Measurements from ENCODE around the gene LECT2. TPM values are rescaled to one million over a fixed set of nuclear protein-coding genes. Genes with fewer than 3 reads are reported as not detected.

Gene LECT2
- total and polyA plus RNA-seq, 2 experiments from 2014 or later = 0.45 TPM; not detected in 1

DNA sequence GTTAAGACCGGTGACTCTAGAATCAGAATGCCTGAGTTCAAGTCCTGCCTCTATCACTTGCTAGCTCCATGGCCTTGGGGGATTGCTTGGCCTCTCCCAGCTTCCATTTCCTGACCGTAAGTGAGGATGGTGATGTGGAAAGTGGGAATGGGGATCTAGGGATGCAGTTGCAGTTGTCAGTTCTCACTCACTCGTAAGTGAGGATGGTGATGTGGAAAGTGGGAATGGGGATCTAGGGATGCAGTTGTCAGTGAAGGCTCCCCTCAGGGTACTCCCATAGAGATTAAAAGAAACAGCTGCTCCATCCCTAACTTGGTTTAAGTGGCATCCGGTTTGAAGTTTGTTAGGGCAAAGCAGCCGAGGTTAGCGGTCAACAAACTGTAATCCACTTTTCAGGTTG is 56.1 kb downstream of the LECT2 start:
- Histone ChIP-seq H3K79me2 (replicated peaks; ENCODE audit: insufficient read depth) (no peaks in the 10 kb centered on the region), H3K4me3 (no peak overlapping the region), H3K27ac (ENCODE audit: low read depth) (no peak overlapping the region), H3K27me3 (ENCODE audit: insufficient read depth) (no peaks in the 10 kb centered on the region), H3K4me1 (ENCODE audit: insufficient read depth) (no peaks in the 10 kb centered on the region), H3K4me2 (no peak overlapping the region), H3K9me2 (ENCODE audit: insufficient read depth) (no peaks in the 10 kb centered on the region), H3F3A (replicated peaks; ENCODE audit: low read depth) (no peaks in the 10 kb centered on the region), H2AFZ (no peak overlapping the region), H4K20me1 (replicated peaks; ENCODE audit: insufficient read depth) (no peaks in the 10 kb centered on the region), H3K36me3 (ENCODE audit: insufficient read depth) (no peaks in the 10 kb centered on the region)
- Mint-ChIP-seq H3K36me3 (ENCODE audit: low read depth) (no peaks in the 10 kb centered on the region), H3K4me1 (no peaks in the 10 kb centered on the region), H3K9me3 (no peaks in the 10 kb centered on the region), H3K27me3 (ENCODE audit: insufficient read depth, low read depth, poor library complexity) (peaks cover 4% of the 10 kb centered on the region), H3K4me3 (no peak overlapping the region), H3K27ac (no peak overlapping the region)
- TF ChIP-seq REST (IDR thresholded peaks at IDR 0.05; ENCODE audit: unreplicated experiment) (no peak), ZNF331 (CRISPR knock-in tag; IDR thresholded peaks at IDR 0.05; ENCODE audit: low read depth) (no peak), NANOG (IDR thresholded peaks at IDR 0.05; ENCODE audit: borderline replicate concordance) (no peak), CREB1 (CRISPR knock-in tag; IDR thresholded peaks at IDR 0.05; ENCODE audit: low read depth) (no peak), STAT1 (IDR thresholded peaks at IDR 0.05; ENCODE audit: unreplicated experiment) (no peak), EZH2phosphoT487 (IDR thresholded peaks at IDR 0.05; ENCODE audit: unreplicated experiment) (no peak), EZH2 (IDR thresholded peaks at IDR 0.05; ENCODE audit: low read depth, unreplicated experiment) (no peak)
- TF ChIP-seq, protein P1, sequence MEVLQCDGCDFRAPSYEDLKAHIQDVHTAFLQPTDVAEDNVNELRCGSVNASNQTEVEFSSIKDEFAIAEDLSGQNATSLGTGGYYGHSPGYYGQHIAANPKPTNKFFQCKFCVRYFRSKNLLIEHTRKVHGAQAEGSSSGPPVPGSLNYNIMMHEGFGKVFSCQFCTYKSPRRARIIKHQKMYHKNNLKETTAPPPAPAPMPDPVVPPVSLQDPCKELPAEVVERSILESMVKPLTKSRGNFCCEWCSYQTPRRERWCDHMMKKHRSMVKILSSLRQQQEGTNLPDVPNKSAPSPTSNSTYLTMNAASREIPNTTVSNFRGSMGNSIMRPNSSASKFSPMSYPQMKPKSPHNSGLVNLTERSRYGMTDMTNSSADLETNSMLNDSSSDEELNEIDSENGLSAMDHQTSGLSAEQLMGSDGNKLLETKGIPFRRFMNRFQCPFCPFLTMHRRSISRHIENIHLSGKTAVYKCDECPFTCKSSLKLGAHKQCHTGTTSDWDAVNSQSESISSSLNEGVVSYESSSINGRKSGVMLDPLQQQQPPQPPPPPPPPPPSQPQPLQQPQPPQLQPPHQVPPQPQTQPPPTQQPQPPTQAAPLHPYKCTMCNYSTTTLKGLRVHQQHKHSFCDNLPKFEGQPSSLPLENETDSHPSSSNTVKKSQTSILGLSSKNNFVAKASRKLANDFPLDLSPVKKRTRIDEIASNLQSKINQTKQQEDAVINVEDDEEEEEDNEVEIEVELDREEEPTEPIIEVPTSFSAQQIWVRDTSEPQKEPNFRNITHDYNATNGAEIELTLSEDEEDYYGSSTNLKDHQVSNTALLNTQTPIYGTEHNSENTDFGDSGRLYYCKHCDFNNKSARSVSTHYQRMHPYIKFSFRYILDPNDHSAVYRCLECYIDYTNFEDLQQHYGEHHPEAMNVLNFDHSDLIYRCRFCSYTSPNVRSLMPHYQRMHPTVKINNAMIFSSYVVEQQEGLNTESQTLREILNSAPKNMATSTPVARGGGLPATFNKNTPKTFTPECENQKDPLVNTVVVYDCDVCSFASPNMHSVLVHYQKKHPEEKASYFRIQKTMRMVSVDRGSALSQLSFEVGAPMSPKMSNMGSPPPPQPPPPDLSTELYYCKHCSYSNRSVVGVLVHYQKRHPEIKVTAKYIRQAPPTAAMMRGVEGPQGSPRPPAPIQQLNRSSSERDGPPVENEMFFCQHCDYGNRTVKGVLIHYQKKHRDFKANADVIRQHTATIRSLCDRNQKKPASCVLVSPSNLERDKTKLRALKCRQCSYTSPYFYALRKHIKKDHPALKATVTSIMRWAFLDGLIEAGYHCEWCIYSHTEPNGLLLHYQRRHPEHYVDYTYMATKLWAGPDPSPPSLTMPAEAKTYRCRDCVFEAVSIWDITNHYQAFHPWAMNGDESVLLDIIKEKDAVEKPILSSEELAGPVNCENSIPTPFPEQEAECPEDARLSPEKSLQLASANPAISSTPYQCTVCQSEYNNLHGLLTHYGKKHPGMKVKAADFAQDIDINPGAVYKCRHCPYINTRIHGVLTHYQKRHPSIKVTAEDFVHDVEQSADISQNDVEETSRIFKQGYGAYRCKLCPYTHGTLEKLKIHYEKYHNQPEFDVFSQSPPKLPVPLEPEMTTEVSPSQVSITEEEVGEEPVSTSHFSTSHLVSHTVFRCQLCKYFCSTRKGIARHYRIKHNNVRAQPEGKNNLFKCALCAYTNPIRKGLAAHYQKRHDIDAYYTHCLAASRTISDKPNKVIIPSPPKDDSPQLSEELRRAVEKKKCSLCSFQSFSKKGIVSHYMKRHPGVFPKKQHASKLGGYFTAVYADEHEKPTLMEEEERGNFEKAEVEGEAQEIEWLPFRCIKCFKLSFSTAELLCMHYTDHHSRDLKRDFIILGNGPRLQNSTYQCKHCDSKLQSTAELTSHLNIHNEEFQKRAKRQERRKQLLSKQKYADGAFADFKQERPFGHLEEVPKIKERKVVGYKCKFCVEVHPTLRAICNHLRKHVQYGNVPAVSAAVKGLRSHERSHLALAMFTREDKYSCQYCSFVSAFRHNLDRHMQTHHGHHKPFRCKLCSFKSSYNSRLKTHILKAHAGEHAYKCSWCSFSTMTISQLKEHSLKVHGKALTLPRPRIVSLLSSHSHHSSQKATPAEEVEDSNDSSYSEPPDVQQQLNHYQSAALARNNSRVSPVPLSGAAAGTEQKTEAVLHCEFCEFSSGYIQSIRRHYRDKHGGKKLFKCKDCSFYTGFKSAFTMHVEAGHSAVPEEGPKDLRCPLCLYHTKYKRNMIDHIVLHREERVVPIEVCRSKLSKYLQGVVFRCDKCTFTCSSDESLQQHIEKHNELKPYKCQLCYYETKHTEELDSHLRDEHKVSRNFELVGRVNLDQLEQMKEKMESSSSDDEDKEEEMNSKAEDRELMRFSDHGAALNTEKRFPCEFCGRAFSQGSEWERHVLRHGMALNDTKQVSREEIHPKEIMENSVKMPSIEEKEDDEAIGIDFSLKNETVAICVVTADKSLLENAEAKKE (CRISPR knock-in tag; IDR thresholded peaks at IDR 0.05) = no peak
- TF ChIP-seq, protein P2, sequence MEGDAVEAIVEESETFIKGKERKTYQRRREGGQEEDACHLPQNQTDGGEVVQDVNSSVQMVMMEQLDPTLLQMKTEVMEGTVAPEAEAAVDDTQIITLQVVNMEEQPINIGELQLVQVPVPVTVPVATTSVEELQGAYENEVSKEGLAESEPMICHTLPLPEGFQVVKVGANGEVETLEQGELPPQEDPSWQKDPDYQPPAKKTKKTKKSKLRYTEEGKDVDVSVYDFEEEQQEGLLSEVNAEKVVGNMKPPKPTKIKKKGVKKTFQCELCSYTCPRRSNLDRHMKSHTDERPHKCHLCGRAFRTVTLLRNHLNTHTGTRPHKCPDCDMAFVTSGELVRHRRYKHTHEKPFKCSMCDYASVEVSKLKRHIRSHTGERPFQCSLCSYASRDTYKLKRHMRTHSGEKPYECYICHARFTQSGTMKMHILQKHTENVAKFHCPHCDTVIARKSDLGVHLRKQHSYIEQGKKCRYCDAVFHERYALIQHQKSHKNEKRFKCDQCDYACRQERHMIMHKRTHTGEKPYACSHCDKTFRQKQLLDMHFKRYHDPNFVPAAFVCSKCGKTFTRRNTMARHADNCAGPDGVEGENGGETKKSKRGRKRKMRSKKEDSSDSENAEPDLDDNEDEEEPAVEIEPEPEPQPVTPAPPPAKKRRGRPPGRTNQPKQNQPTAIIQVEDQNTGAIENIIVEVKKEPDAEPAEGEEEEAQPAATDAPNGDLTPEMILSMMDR (conservative IDR thresholded peaks at IDR 0.05; ENCODE audit: low read depth in 2 of 2) = no peak
- no peak for DNase-seq (ENCODE audit: low spot score)
- no peak for ATAC-seq
